HG03097 (cell line): ENCODE data around the gene BRD3.

Experiments used
- ATAC-seq: cut with Tn5 transposase; IDR thresholded peaks from one replicate; pipeline ENCODE4 v1.9.1; 2021; ENCODE audit not compliant: unreplicated experiment, low FRiP score

The BRD3 gene

DNA sequence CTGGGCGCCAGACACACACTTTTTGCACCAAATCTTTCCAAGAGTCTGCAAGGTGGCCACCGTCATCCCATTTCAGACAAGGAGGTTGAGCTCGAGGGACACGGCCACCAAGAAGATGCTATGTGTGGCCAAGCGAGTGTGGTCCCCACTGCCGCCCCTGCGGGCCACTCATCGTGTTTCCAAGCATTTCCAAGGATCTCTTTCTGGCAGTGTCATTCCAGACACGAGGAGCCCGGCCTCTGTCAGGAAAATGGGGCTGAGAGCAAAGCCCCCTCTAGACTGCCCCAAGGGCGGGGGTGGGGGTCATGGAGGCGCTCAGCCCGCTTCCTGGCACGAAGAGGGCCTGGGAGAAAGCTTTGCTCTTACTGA, 86.3 kb downstream of the BRD3 start:
- ATAC-seq = no peak

GRCh38 chr9:133980864-133981588, 86.8 kb downstream of the BRD3 start:
- ATAC-seq = no peak
